Mesothelial cell of epicardium (in vitro differentiated cells): Measurements from ENCODE around the gene SPACA6. TPM values are rescaled to one million over a fixed set of nuclear protein-coding genes. Genes with fewer than 3 reads are reported as not detected.

Source experiments
- DNase-seq, 2 experiments: peaks; one replicate each; pipeline ENCODE4 v3.0.0; 2021; ENCODE audit warnings: low spot score in 2 of 2; ENCODE audit not compliant: unreplicated experiment in 2 of 2
- H3K27ac Mint-ChIP-seq: 2 replicates; pipeline ENCODE4 v1.8.0; 2021; ENCODE audit warnings: mixed read lengths
- H3K27me3 Mint-ChIP-seq: 2 replicates; pipeline ENCODE4 v1.8.0; 2021; ENCODE audit warnings: low read depth, mixed read lengths
- H3K36me3 Mint-ChIP-seq: 2 replicates; pipeline ENCODE4 v1.8.0; 2021; ENCODE audit warnings: mixed read lengths
- H3K4me1 Mint-ChIP-seq: 2 replicates; pipeline ENCODE4 v1.8.0; 2021; ENCODE audit warnings: mixed read lengths
- H3K4me3 Mint-ChIP-seq: 2 replicates; pipeline ENCODE4 v1.8.0; 2021; ENCODE audit warnings: mild to moderate bottlenecking, moderate library complexity, mixed read lengths
- H3K9me3 Mint-ChIP-seq: 2 replicates; pipeline ENCODE4 v1.8.0; 2021; ENCODE audit warnings: mixed read lengths
- CTCF ChIP-seq: fragments of 200-600 bp; sonication (generic); IDR thresholded peaks from one replicate; pipeline ENCODE4 v1.5.0; 2021; ENCODE audit warnings: antibody characterized with exemption; ENCODE audit not compliant: unreplicated experiment
- total RNA-seq: library from RNA; stranded (reverse); gene quantifications from 3 replicates; pipeline ENCODE4 v1.2.1, GENCODE V29; 2021

Gene SPACA6
- total RNA-seq, 1 donor from 2014 or later: 87.6 TPM

- TF ChIP-seq CTCF: no peak
- no peak for DNase-seq
- no peak overlapping the region for H3K4me3 Mint-ChIP-seq
- peaks cover 27% of the 10 kb centered on the region for H3K9me3 Mint-ChIP-seq
- H3K4me1 Mint-ChIP-seq: peaks cover 3% of the 10 kb centered on the region
- H3K27me3 Mint-ChIP-seq: peaks cover 1% of the 10 kb centered on the region
- H3K27ac Mint-ChIP-seq: no peak overlapping the region
- H3K36me3 Mint-ChIP-seq: no peaks in the 10 kb centered on the region
These were observed 40.9 kb upstream of the SPACA6 start for GRCh38 chr19:51652266-51652665.

GRCh38 chr19:51653162-51653561 lies 40.0 kb upstream of the SPACA6 start:
- Mint-ChIP-seq H3K36me3 (no peaks in the 10 kb centered on the region), H3K27me3 (peaks cover 7% of the 10 kb centered on the region), H3K4me1 (peaks cover 3% of the 10 kb centered on the region), H3K27ac (no peak overlapping the region), H3K9me3 (peaks cover 27% of the 10 kb centered on the region), H3K4me3 (no peak overlapping the region)
- TF ChIP-seq CTCF: no peak
- no peak for DNase-seq

- no peak for DNase-seq
- peaks cover 3% of the 10 kb centered on the region for H3K4me1 Mint-ChIP-seq
- H3K9me3 Mint-ChIP-seq: peaks cover 17% of the 10 kb centered on the region
- TF ChIP-seq CTCF: no peak
- no peaks in the 10 kb centered on the region for H3K36me3 Mint-ChIP-seq
- no peak overlapping the region for H3K4me3 Mint-ChIP-seq
- H3K27ac Mint-ChIP-seq: no peak overlapping the region
- H3K27me3 Mint-ChIP-seq: peaks cover 18% of the 10 kb centered on the region
These were observed 38.3 kb upstream of the SPACA6 start for GRCh38 chr19:51654783-51655182.

- peaks cover 51% of the 10 kb centered on the region for H3K27me3 Mint-ChIP-seq
- H3K9me3 Mint-ChIP-seq: peaks cover 3% of the 10 kb centered on the region
- TF ChIP-seq CTCF: peak; percentile 70
- no peak overlapping the region for H3K4me3 Mint-ChIP-seq
- peak; percentile 66 to 84 for DNase-seq
- H3K4me1 Mint-ChIP-seq: peaks cover 3% of the 10 kb centered on the region
- H3K27ac Mint-ChIP-seq: no peak overlapping the region
- no peaks in the 10 kb centered on the region for H3K36me3 Mint-ChIP-seq
These were observed 32.0 kb upstream of the SPACA6 start for GRCh38 chr19:51660975-51661600.

- Mint-ChIP-seq H3K4me1 (no peaks in the 10 kb centered on the region), H3K9me3 (peaks cover 3% of the 10 kb centered on the region), H3K4me3 (no peak overlapping the region), H3K36me3 (no peaks in the 10 kb centered on the region), H3K27ac (no peak overlapping the region), H3K27me3 (peaks cover 55% of the 10 kb centered on the region)
- no peak for TF ChIP-seq CTCF
- no peak for DNase-seq
These were observed 29.5 kb upstream of the SPACA6 start for GRCh38 chr19:51663650-51664049.

- peaks cover 3% of the 10 kb centered on the region for H3K9me3 Mint-ChIP-seq
- no peak overlapping the region for H3K4me3 Mint-ChIP-seq
- no peak for DNase-seq
- H3K27me3 Mint-ChIP-seq: peaks cover 53% of the 10 kb centered on the region
- TF ChIP-seq CTCF: no peak
- no peak overlapping the region for H3K27ac Mint-ChIP-seq
- H3K4me1 Mint-ChIP-seq: no peaks in the 10 kb centered on the region
- H3K36me3 Mint-ChIP-seq: no peaks in the 10 kb centered on the region
These were observed 29.0 kb upstream of the SPACA6 start for GRCh38 chr19:51664131-51664530.
